Large intestine (tissue), 3 donors: ENCODE measurements around the gene CACNB2. TPM values are rescaled to one million over a fixed set of nuclear protein-coding genes. Genes with fewer than 3 reads are reported as not detected.

Experiments
- DNase-seq, 2 donors: peaks; one replicate each; pipeline versions ENCODE4 v3.0.0 to v3.0.0-alpha.2; 2013
- H3K27ac ChIP-seq: one replicate; pipeline ENCODE4 v1.5.1; 2013; ENCODE audit warnings: low read length
- H3K27me3 ChIP-seq: 2 replicates; pipeline ENCODE4 v1.6.1; 2013; ENCODE audit warnings: low read length; ENCODE audit not compliant: control insufficient read depth, insufficient read depth
- H3K36me3 ChIP-seq: 2 replicates; pipeline ENCODE4 v1.6.1; 2013; ENCODE audit warnings: low read length; ENCODE audit not compliant: control insufficient read depth, insufficient read depth
- H3K4me1 ChIP-seq: one replicate; pipeline ENCODE4 v1.6.1; 2013; ENCODE audit warnings: low read length; ENCODE audit not compliant: control insufficient read depth, insufficient read depth
- H3K4me3 ChIP-seq: one replicate; pipeline ENCODE4 v1.5.1; 2013; ENCODE audit warnings: low read length
- H3K9me3 ChIP-seq: one replicate; pipeline ENCODE4 v1.6.1; 2013; ENCODE audit warnings: mild to moderate bottlenecking, low read depth, low read length, moderate library complexity; ENCODE audit not compliant: control insufficient read depth
- WGBS: methylation state at CpG from one replicate; pipeline ENCODE4 v1.1.5; 2013; ENCODE audit warnings: low lambda C conversion rate; ENCODE audit not compliant: insufficient coverage; 5-methylcytosine and 5-hydroxymethylcytosine counted together
- polyA plus RNA-seq: library from polyadenylated mRNA; unstranded; fragments of 120-200 nt; gene quantifications from one replicate; pipeline ENCODE4 v1.2.1, GENCODE V29; 2013

CACNB2 gene
- polyA plus RNA-seq, 1 donor = 8.2 TPM

- Histone ChIP-seq H3K27me3 (no peaks in the 10 kb centered on the region), H3K9me3 (no peaks in the 10 kb centered on the region), H3K4me3 (no peak overlapping the region), H3K4me1 (no peaks in the 10 kb centered on the region), H3K27ac (no peak overlapping the region), H3K36me3 (no peaks in the 10 kb centered on the region)
- WGBS = no CpG with 5 or more reads among the region's 4 CpGs
- DNase-seq = no peak
Measured at GRCh38 chr10:18332048-18332447, 191.8 kb downstream of the CACNB2 start.

- WGBS = 100% methylated on average over 1 of the region's 1 CpG
- H3K4me3 ChIP-seq = no peak overlapping the region
- no peaks in the 10 kb centered on the region for H3K27me3 ChIP-seq
- H3K36me3 ChIP-seq = no peaks in the 10 kb centered on the region
- H3K27ac ChIP-seq = no peak overlapping the region
- no peaks in the 10 kb centered on the region for H3K9me3 ChIP-seq
- H3K4me1 ChIP-seq = no peaks in the 10 kb centered on the region
- no peak for DNase-seq
Measured at GRCh38 chr10:18332484-18332883, 192.3 kb downstream of the CACNB2 start.

GRCh38 chr10:18333621-18334020, 193.4 kb downstream of the CACNB2 start:
- H3K4me1 ChIP-seq = no peaks in the 10 kb centered on the region
- H3K36me3 ChIP-seq = no peaks in the 10 kb centered on the region
- H3K4me3 ChIP-seq = no peak overlapping the region
- no peak overlapping the region for H3K27ac ChIP-seq
- WGBS = 57% methylated on average over 3 of the region's 5 CpGs
- DNase-seq = no peak
- no peaks in the 10 kb centered on the region for H3K9me3 ChIP-seq
- H3K27me3 ChIP-seq = no peaks in the 10 kb centered on the region

GRCh38 chr10:18334116-18334867, 194.1 kb downstream of the CACNB2 start:
- Histone ChIP-seq H3K4me3 (no peak overlapping the region), H3K36me3 (no peaks in the 10 kb centered on the region), H3K27me3 (no peaks in the 10 kb centered on the region), H3K27ac (no peak overlapping the region), H3K9me3 (no peaks in the 10 kb centered on the region), H3K4me1 (no peaks in the 10 kb centered on the region)
- no CpG with 5 or more reads among the region's 8 CpGs for WGBS
- no peak for DNase-seq

- WGBS = no CpG with 5 or more reads among the region's 13 CpGs
- Histone ChIP-seq H3K27ac (no peak overlapping the region), H3K4me3 (peak overlapping the region; percentile 4), H3K9me3 (no peaks in the 10 kb centered on the region), H3K36me3 (no peaks in the 10 kb centered on the region), H3K4me1 (no peaks in the 10 kb centered on the region), H3K27me3 (no peaks in the 10 kb centered on the region)
- DNase-seq = peak in 1 of 2 donors; percentile 25
Measured at GRCh38 chr10:18340496-18341051, 200.3 kb downstream of the CACNB2 start.

GRCh38 chr10:18341055-18341454, 200.8 kb downstream of the CACNB2 start:
- H3K27ac ChIP-seq = no peak overlapping the region
- no peaks in the 10 kb centered on the region for H3K4me1 ChIP-seq
- H3K27me3 ChIP-seq = no peaks in the 10 kb centered on the region
- no peaks in the 10 kb centered on the region for H3K36me3 ChIP-seq
- no CpG with 5 or more reads among the region's 1 CpG for WGBS
- no peaks in the 10 kb centered on the region for H3K9me3 ChIP-seq
- no peak for DNase-seq
- no peak overlapping the region for H3K4me3 ChIP-seq

GRCh38 chr10:18343573-18343972, 203.3 kb downstream of the CACNB2 start:
- H3K4me3 ChIP-seq = no peak overlapping the region
- no peaks in the 10 kb centered on the region for H3K4me1 ChIP-seq
- H3K27ac ChIP-seq = no peak overlapping the region
- no peaks in the 10 kb centered on the region for H3K27me3 ChIP-seq
- no peaks in the 10 kb centered on the region for H3K36me3 ChIP-seq
- no peak for DNase-seq
- 88% methylated on average over 1 of the region's 3 CpGs for WGBS
- no peaks in the 10 kb centered on the region for H3K9me3 ChIP-seq

- WGBS = 86% methylated on average over 1 of the region's 3 CpGs
Measured at GRCh38 chr10:18345308-18345707, 205.1 kb downstream of the CACNB2 start.

GRCh38 chr10:18350340-18350739, 210.1 kb downstream of the CACNB2 start:
- no peak for DNase-seq
- Histone ChIP-seq H3K27ac (no peak overlapping the region), H3K36me3 (no peaks in the 10 kb centered on the region), H3K9me3 (no peaks in the 10 kb centered on the region), H3K27me3 (no peaks in the 10 kb centered on the region), H3K4me1 (no peaks in the 10 kb centered on the region), H3K4me3 (no peak overlapping the region)
- WGBS = no CpG with 5 or more reads among the region's 6 CpGs

More at GRCh38 chr10:18345308-18345707, 205.1 kb downstream of the CACNB2 start:
- H3K4me1 ChIP-seq = no peaks in the 10 kb centered on the region
- no peaks in the 10 kb centered on the region for H3K27me3 ChIP-seq
- no peak for DNase-seq
- H3K27ac ChIP-seq = no peak overlapping the region
- no peak overlapping the region for H3K4me3 ChIP-seq
- no peaks in the 10 kb centered on the region for H3K36me3 ChIP-seq
- no peaks in the 10 kb centered on the region for H3K9me3 ChIP-seq

GRCh38 chr10:18351421-18351820, 211.2 kb downstream of the CACNB2 start:
- no peaks in the 10 kb centered on the region for H3K27me3 ChIP-seq
- DNase-seq = no peak
- no peak overlapping the region for H3K27ac ChIP-seq
- no peaks in the 10 kb centered on the region for H3K4me1 ChIP-seq
- H3K36me3 ChIP-seq = no peaks in the 10 kb centered on the region
- 92% methylated on average over 2 of the region's 2 CpGs for WGBS
- H3K4me3 ChIP-seq = no peak overlapping the region
- no peaks in the 10 kb centered on the region for H3K9me3 ChIP-seq

- Histone ChIP-seq H3K27ac (no peak overlapping the region), H3K36me3 (no peaks in the 10 kb centered on the region), H3K4me1 (no peaks in the 10 kb centered on the region), H3K27me3 (no peaks in the 10 kb centered on the region), H3K4me3 (no peak overlapping the region), H3K9me3 (no peaks in the 10 kb centered on the region)
- WGBS = no CpG with 5 or more reads among the region's 3 CpGs
- no peak for DNase-seq
Measured at GRCh38 chr10:18352175-18352574, 212.0 kb downstream of the CACNB2 start.
